NCI-H2081 treated with DMSO at 0.1 percent for 48 hours (cell line): ENCODE data around the gene IPMK.

Source experiments
- DNase-seq: peaks from one replicate; lab custom pipeline; 2025; lab: John Stamatoyannopoulos, UW

IPMK gene

DNA sequence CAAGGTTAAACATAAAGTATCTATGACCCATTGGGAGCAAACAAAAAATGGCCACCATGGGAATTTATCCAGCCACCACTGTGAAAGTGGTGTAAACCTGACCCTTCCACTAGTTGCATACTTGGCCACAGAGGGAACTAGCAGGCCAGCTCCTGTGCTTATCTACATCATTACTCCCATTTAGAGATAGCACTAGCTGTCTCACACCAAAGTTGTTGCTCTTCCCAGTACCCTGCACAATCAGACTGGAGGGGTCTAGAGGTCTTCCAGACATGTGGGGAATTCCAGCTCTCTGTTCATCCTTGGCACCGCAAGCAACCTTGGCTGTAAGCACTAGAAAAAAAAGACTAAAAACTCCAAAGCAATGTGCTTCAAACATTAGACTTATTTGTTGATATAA, 113.9 kb downstream of the IPMK start:
- DNase-seq = no peak

DNA sequence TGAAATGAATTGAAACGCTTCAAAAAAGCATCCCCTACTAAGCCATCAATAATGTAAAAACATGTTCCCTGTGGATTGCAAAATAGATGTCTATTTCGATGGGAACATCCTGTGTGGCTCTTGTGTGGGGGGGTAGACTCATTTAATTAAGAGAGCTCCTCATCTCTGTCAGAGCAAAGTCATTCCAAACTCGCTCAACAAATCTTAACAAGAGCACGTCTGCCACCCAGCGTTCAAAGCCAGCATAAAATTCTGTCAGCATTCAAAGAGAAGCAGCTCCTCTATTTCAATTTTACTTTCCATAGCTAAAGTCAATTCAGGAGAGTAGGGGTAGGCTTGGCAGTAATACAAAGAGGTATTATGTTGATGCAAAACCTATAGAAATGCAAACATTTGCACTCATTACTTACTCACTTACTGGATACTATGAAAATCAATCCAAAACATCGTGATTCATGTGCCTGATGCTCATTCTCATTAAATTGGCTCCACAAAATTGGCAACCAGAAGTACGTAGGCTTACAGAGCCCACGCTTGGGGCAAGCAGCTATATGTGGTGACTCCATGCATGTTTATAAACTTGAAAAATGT, 114.9 kb downstream of the IPMK start:
- no peak for DNase-seq

DNA sequence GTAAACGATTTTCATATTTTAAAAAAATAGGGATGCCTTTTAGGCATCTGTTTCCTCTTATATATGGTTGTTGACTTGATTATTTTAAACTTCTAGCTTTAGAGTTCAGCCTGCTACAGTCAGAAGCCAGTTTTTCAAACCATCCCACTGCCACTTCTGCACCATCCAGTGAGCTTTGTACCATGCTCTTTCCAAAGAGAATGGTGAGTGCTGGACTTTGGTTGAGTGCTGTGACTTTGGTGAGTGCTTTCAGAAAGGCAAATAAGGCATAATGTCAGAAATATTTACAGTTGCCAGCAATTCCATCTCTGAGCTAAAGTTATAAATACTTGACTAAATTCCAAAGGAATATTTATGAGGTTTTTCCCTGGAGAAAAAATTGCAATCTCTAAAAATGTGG, 117.4 kb downstream of the IPMK start:
- no peak for DNase-seq

DNA sequence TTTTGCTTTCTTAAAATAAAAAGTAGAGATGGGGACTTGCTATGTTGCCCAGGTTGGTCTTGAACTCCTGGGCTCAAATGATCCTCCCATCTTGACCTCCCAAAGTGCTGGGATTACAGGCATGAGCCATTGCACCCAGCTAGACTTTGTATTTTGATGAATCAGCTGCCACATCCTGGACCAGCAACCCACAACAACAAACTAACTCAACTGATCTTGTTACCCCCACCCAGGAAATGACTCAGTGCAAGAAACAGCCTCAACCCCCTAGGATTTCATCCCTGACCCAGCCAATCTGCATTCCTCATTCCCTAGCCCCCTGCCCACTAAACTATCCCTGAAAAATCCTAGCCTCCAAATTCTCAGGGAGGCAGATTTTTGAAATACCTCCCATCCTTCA, 123.8 kb downstream of the IPMK start:
- DNase-seq = no peak
